Activated effector memory CD4-positive, alpha-beta T cell treated with Interleukin-2 at 50 U/mL for 16 hours (primary cell): Measurements from ENCODE around the gene STON1.
"Not testable (repeated sequence)": the region's sequence is repeated elsewhere in the genome, so short reads cannot be mapped to it uniquely, and the experiment has no call there.

Experiments used
- DNase-seq: peaks from one replicate; pipeline ENCODE4 v3.0.0-alpha.2; 2020

STON1 gene

GRCh38 chr2:48574353-48575287, 44.7 kb downstream of the STON1 start:
- DNase-seq: no peak

- DNase-seq: no peak
Measured at GRCh38 chr2:48578313-48578712, 48.4 kb downstream of the STON1 start.

- DNase-seq: no peak
Measured at GRCh38 chr2:48583961-48584360, 54.0 kb downstream of the STON1 start.

GRCh38 chr2:48584551-48584950, 54.6 kb downstream of the STON1 start:
- DNase-seq: no peak

GRCh38 chr2:48586433-48586832, 56.5 kb downstream of the STON1 start:
- DNase-seq: no peak

GRCh38 chr2:48587560-48587959, 57.6 kb downstream of the STON1 start:
- DNase-seq: no peak

- DNase-seq: no peak
Measured at GRCh38 chr2:48587961-48588360, 58.0 kb downstream of the STON1 start.

GRCh38 chr2:48588745-48589144, 58.8 kb downstream of the STON1 start:
- DNase-seq: no peak

- DNase-seq: no peak
Measured at GRCh38 chr2:48589170-48589767, 59.3 kb downstream of the STON1 start.

- DNase-seq: no peak
Measured at GRCh38 chr2:48590017-48590416, 60.1 kb downstream of the STON1 start.

GRCh38 chr2:48592067-48592466, 62.1 kb downstream of the STON1 start:
- DNase-seq: no peak

- not testable (repeated sequence) for DNase-seq
Measured at GRCh38 chr2:48596751-48597150, 66.8 kb downstream of the STON1 start.

GRCh38 chr2:48597492-48597891, 67.5 kb downstream of the STON1 start:
- no peak for DNase-seq

GRCh38 chr2:48600204-48600813, 70.4 kb downstream of the STON1 start:
- no peak for DNase-seq

GRCh38 chr2:48600917-48601316, 71.0 kb downstream of the STON1 start:
- no peak for DNase-seq

- no peak for DNase-seq
Measured at GRCh38 chr2:48601349-48601748, 71.4 kb downstream of the STON1 start.

- DNase-seq: no peak
Measured at GRCh38 chr2:48605482-48606175, 75.7 kb downstream of the STON1 start.

- no peak for DNase-seq
Measured at GRCh38 chr2:48607307-48608014, 77.5 kb downstream of the STON1 start.

GRCh38 chr2:48613211-48613610, 83.3 kb downstream of the STON1 start:
- no peak for DNase-seq

- DNase-seq: not testable (repeated sequence)
Measured at GRCh38 chr2:48614581-48614980, 84.6 kb downstream of the STON1 start.

GRCh38 chr2:48617618-48618017, 87.7 kb downstream of the STON1 start, which contains the start of gene GTF2A1L:
Gene GTF2A1L (plus strand): TSS chr2:48617856. CDS start chr2:48617875, 19 bp downstream.
- no peak for DNase-seq

GRCh38 chr2:48619526-48619925, 89.6 kb downstream of the STON1 start:
- no peak for DNase-seq
